Smooth muscle cell (in vitro differentiated cells): ENCODE measurements around the gene SPTLC2. TPM values are rescaled to one million over a fixed set of nuclear protein-coding genes. Genes with fewer than 3 reads are reported as not detected.

ENCODE experiments used
- DNase-seq: peaks from one replicate; lab custom pipeline; 2025; ENCODE audit not compliant: unreplicated experiment; lab: John Stamatoyannopoulos, UW
- H2AFZ ChIP-seq: fragments of 200-600 bp; sonication (generic); 2 replicates; pipeline ENCODE4 v1.6.0; 2016; ENCODE audit warnings: antibody characterized with exemption, low read depth, mild to moderate bottlenecking
- H3F3A ChIP-seq: fragments of 200-600 bp; sonication (generic); 2 replicates; pipeline ENCODE4 v1.6.0; 2017; ENCODE audit warnings: antibody characterized with exemption, low read depth
- H3K27ac ChIP-seq: fragments of 200-600 bp; sonication (generic); 2 replicates; pipeline ENCODE4 v1.5.1; 2016; ENCODE audit warnings: low read depth, mild to moderate bottlenecking
- H3K27me3 ChIP-seq: fragments of 200-600 bp; sonication (generic); 2 replicates; pipeline ENCODE4 v1.6.1; 2016; ENCODE audit warnings: low read depth, mild to moderate bottlenecking
- H3K36me3 ChIP-seq: fragments of 200-600 bp; sonication (generic); 2 replicates; pipeline ENCODE4 v1.5.1; 2016; ENCODE audit warnings: low read depth
- H3K4me1 ChIP-seq: fragments of 200-600 bp; sonication (generic); 2 replicates; pipeline ENCODE4 v1.5.1; 2016; ENCODE audit warnings: low read depth
- H3K4me2 ChIP-seq: fragments of 200-600 bp; sonication (generic); 2 replicates; pipeline ENCODE4 v1.6.0; 2016; ENCODE audit warnings: mild to moderate bottlenecking
- H3K4me3 ChIP-seq: fragments of 200-600 bp; sonication (generic); 2 replicates; pipeline ENCODE4 v1.5.1; 2016; ENCODE audit warnings: mild to moderate bottlenecking
- H3K79me2 ChIP-seq: fragments of 200-600 bp; sonication (generic); 2 replicates; pipeline ENCODE4 v1.6.0; 2016; ENCODE audit warnings: low read depth, mild to moderate bottlenecking
- H3K9ac ChIP-seq: fragments of 200-600 bp; sonication (generic); 2 replicates; pipeline ENCODE4 v1.6.0; 2016; ENCODE audit warnings: low read depth
- H3K9me3 ChIP-seq: fragments of 200-600 bp; sonication (generic); replicated peaks from 2 replicates; pipeline ENCODE4 v1.5.1; 2016; ENCODE audit warnings: low read depth
- H4K20me1 ChIP-seq: fragments of 200-600 bp; sonication (generic); 2 replicates; pipeline ENCODE4 v1.6.0; 2016; ENCODE audit warnings: low read depth
- CTCF ChIP-seq: fragments of 200-600 bp; sonication (generic); IDR thresholded peaks from 2 replicates; pipeline ENCODE4 v1.5.1; 2017; ENCODE audit warnings: borderline replicate concordance, mild to moderate bottlenecking, antibody characterized with exemption; ENCODE audit not compliant: insufficient read depth, poor library complexity, severe bottlenecking
- WGBS: methylation state at CpG from one replicate; pipeline ENCODE4 v1.1.7; 2016; ENCODE audit warnings: low lambda C conversion rate; 5-methylcytosine and 5-hydroxymethylcytosine counted together
- polyA plus RNA-seq: library from polyadenylated mRNA; unstranded; fragments of >200 nt; fragmentation: Nextera tagmentation; extraction: Ambion mirVana; gene quantifications from 2 replicates; pipeline ENCODE4 v1.2.1, GENCODE V29; 2016
- total RNA-seq: library from RNA; depleted of rRNA; stranded (reverse); fragments of >200 nt; gene quantifications from 2 replicates; pipeline ENCODE4 v1.2.3, GENCODE V29; 2014

SPTLC2 gene
- total and polyA plus RNA-seq, 2 experiments from 2014 or later, result 23.4 to 24.8 TPM

- TF ChIP-seq CTCF, result no peak
- 94% methylated on average over 3 of the region's 3 CpGs for WGBS
Observed at GRCh38 chr14:77573964-77574363, 42.5 kb downstream of the SPTLC2 start.

DNA sequence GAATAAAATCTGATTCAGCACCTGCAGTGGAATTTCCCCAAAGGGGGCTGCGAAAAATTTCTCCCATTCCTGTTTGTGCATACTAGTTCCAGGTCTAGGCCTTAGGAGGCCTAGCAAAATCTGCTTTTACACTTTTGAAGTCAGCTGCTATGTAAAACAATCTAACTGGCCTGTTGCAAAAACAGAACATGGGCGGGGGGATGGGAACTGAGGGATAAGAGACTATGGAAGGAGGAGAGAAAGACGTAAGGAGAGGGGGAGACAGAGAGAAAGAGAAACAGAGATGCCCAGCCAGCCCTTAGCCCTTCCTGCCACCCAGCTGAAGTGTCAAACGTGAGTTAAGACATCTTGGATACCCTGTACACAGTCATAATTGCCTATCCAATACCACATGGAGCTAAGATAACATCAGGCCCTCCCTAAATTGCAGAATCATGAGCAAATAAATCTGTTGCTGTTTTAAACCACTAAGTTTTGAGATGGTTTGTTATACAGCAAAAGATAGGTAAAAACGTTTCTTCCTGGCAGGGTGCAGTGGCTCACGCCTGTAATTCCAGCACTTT lies 45.6 kb downstream of the SPTLC2 start:
- Histone ChIP-seq H4K20me1 (peaks cover 39% of the 10 kb centered on the region), H3K4me1 (peaks cover 5% of the 10 kb centered on the region), H3K4me2 (no peak overlapping the region), H3K27me3 (no peaks in the 10 kb centered on the region), H3K79me2 (peaks cover 27% of the 10 kb centered on the region), H2AFZ (no peak overlapping the region), H3K9me3 (no peaks in the 10 kb centered on the region), H3F3A (no peaks in the 10 kb centered on the region), H3K36me3 (peaks cover 14% of the 10 kb centered on the region), H3K27ac (no peak overlapping the region), H3K4me3 (no peak overlapping the region), H3K9ac (no peak overlapping the region)
- no peak for TF ChIP-seq CTCF
- WGBS, result 77% methylated on average over 6 of the region's 6 CpGs
- no peak for DNase-seq

More at GRCh38 chr14:77573964-77574363, 42.5 kb downstream of the SPTLC2 start:
- no peak overlapping the region for H3K4me3 ChIP-seq
- H4K20me1 ChIP-seq, result peaks cover 57% of the 10 kb centered on the region
- peaks cover 5% of the 10 kb centered on the region for H3K4me1 ChIP-seq
- no peaks in the 10 kb centered on the region for H3F3A ChIP-seq
- no peak overlapping the region for H3K9ac ChIP-seq
- H3K9me3 ChIP-seq, result no peaks in the 10 kb centered on the region
- H3K27ac ChIP-seq, result no peak overlapping the region
- no peak for DNase-seq
- peaks cover 5% of the 10 kb centered on the region for H3K36me3 ChIP-seq
- peaks cover 35% of the 10 kb centered on the region for H3K79me2 ChIP-seq
- no peak overlapping the region for H2AFZ ChIP-seq
- H3K4me2 ChIP-seq, result no peak overlapping the region
- no peaks in the 10 kb centered on the region for H3K27me3 ChIP-seq

- H3K4me2 ChIP-seq, result no peak overlapping the region
- H3K4me3 ChIP-seq, result no peak overlapping the region
- H3K4me1 ChIP-seq, result no peaks in the 10 kb centered on the region
- peaks cover 10% of the 10 kb centered on the region for H3K79me2 ChIP-seq
- no peaks in the 10 kb centered on the region for H3K9me3 ChIP-seq
- H3K27me3 ChIP-seq, result no peaks in the 10 kb centered on the region
- peaks cover 5% of the 10 kb centered on the region for H3F3A ChIP-seq
- H4K20me1 ChIP-seq, result peaks cover 17% of the 10 kb centered on the region
- no peak for DNase-seq
- no peak overlapping the region for H3K9ac ChIP-seq
- H3K36me3 ChIP-seq, result peaks cover 14% of the 10 kb centered on the region
- no peak overlapping the region for H2AFZ ChIP-seq
- no peak overlapping the region for H3K27ac ChIP-seq
- no peak for TF ChIP-seq CTCF
- 96% methylated on average over 1 of the region's 1 CpG for WGBS
Observed at GRCh38 chr14:77565994-77566305, 50.5 kb downstream of the SPTLC2 start.

DNA sequence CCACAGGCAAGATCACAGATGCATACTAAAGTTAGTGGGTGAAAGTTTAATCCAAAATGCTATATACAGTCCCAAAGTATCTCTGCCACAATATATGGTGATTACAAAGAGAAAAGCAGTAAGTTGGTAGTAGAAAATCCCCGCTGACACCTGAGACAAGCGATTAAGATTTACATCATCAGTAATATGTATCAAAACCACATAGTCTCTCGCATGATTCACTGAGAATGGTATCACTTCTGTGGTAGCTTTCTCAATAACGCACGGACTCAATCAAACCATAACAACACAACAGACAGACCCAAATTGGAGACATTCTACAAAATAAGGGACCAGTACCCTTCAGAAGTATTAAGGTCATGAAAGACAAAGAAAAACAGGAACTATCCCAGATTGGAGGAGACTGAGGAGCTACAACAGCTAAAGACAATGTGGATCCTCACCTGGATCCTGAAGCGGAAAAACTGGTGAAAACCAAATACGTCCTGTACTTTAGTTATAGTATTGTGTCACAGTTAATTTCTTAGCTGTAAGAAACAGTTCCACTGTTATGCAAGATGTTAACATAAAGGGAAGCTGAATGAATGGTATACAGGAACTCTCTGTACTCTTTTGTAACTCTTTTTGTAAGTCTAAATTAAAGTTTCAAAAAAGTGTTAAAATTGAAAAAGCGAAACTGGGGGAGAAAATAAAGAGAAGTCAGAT lies 51.0 kb downstream of the SPTLC2 start:
- Histone ChIP-seq H3K9me3 (no peaks in the 10 kb centered on the region), H4K20me1 (peaks cover 12% of the 10 kb centered on the region), H3K4me3 (no peak overlapping the region), H3K27ac (no peak overlapping the region), H3F3A (peaks cover 5% of the 10 kb centered on the region), H3K36me3 (peaks cover 14% of the 10 kb centered on the region), H3K79me2 (peaks cover 7% of the 10 kb centered on the region), H3K4me2 (no peak overlapping the region), H2AFZ (no peak overlapping the region), H3K4me1 (no peaks in the 10 kb centered on the region), H3K9ac (no peak overlapping the region), H3K27me3 (no peaks in the 10 kb centered on the region)
- TF ChIP-seq CTCF, result no peak
- 89% methylated on average over 8 of the region's 8 CpGs for WGBS
- DNase-seq, result no peak
